GM10266 (cell line): Measurements from ENCODE around the gene NFASC.

Source experiments
- DNase-seq: peaks from one replicate; pipeline ENCODE4 v3.0.0; 2012; ENCODE audit errors: extremely low spot score
- CTCF ChIP-seq: IDR thresholded peaks from 2 replicates; pipeline ENCODE4 v1.5.1; 2012; ENCODE audit warnings: mild to moderate bottlenecking, low read depth; ENCODE audit not compliant: control insufficient read depth, insufficient read depth; ENCODE audit errors: missing control alignments

The NFASC gene

GRCh38 chr1:204915861-204916495, 45.3 kb downstream of the NFASC start:
- no peak for DNase-seq
- TF ChIP-seq CTCF, result no peak

- TF ChIP-seq CTCF, result no peak
- DNase-seq, result no peak
Observed at GRCh38 chr1:204917802-204918201, 47.1 kb downstream of the NFASC start.

GRCh38 chr1:204920511-204920910, 49.8 kb downstream of the NFASC start:
- TF ChIP-seq CTCF, result no peak
- no peak for DNase-seq

GRCh38 chr1:204920967-204921366, 50.3 kb downstream of the NFASC start:
- TF ChIP-seq CTCF, result no peak
- DNase-seq, result no peak

GRCh38 chr1:204921855-204922516, 51.3 kb downstream of the NFASC start:
- no peak for TF ChIP-seq CTCF
- no peak for DNase-seq

GRCh38 chr1:204923201-204923600, 52.5 kb downstream of the NFASC start:
- DNase-seq, result no peak
- TF ChIP-seq CTCF, result no peak

GRCh38 chr1:204923626-204924012, 53.0 kb downstream of the NFASC start:
- DNase-seq, result no peak
- TF ChIP-seq CTCF, result no peak
